NCI-H460 (cell line): ENCODE data around the gene H6PD. TPM values are rescaled to one million over a fixed set of nuclear protein-coding genes. Genes with fewer than 3 reads are reported as not detected.

Source experiments
- DNase-seq: peaks from one replicate; pipeline ENCODE4 v3.0.0-alpha.2; 2016; ENCODE audit warnings: low read depth; ENCODE audit errors: extremely low read depth
- total RNA-seq: library from RNA; depleted of rRNA; stranded (reverse); fragments of >200 nt; shearing (Covaris generic); gene quantifications from 2 replicates; pipeline ENCODE4 v1.2.3, GENCODE V29; 2014

H6PD gene
- total RNA-seq, 1 experiment from 2014 or later: 14.0 TPM

GRCh38 chr1:9271861-9272595 is 37.5 kb downstream of the H6PD start:
- no peak for DNase-seq

GRCh38 chr1:9273177-9273576 is 38.6 kb downstream of the H6PD start:
- DNase-seq: no peak

GRCh38 chr1:9275161-9275560 is 40.6 kb downstream of the H6PD start:
- no peak for DNase-seq

- peak; percentile 43 for DNase-seq
Measured at GRCh38 chr1:9275567-9276034, 41.0 kb downstream of the H6PD start.

GRCh38 chr1:9278116-9278515 is 43.5 kb downstream of the H6PD start:
- no peak for DNase-seq

- no peak for DNase-seq
Measured at GRCh38 chr1:9278585-9279153, 44.1 kb downstream of the H6PD start.

GRCh38 chr1:9279172-9279840 is 44.7 kb downstream of the H6PD start:
- DNase-seq: no peak

GRCh38 chr1:9280015-9280860 is 45.7 kb downstream of the H6PD start:
- DNase-seq: peak; percentile 64

GRCh38 chr1:9281071-9281827 is 46.7 kb downstream of the H6PD start:
- no peak for DNase-seq

- DNase-seq: no peak
Measured at GRCh38 chr1:9281908-9282695, 47.5 kb downstream of the H6PD start.

GRCh38 chr1:9282696-9282955 is 48.1 kb downstream of the H6PD start:
- DNase-seq: no peak

- no peak for DNase-seq
Measured at GRCh38 chr1:9284061-9284460, 49.5 kb downstream of the H6PD start.

- DNase-seq: no peak
Measured at GRCh38 chr1:9286556-9286955, 52.0 kb downstream of the H6PD start.

- DNase-seq: peak; percentile 60
Measured at GRCh38 chr1:9289090-9289534, 54.5 kb downstream of the H6PD start.

GRCh38 chr1:9289711-9290485 is 55.3 kb downstream of the H6PD start:
- peak; percentile 61 for DNase-seq

GRCh38 chr1:9291914-9292360 is 57.4 kb downstream of the H6PD start:
- no peak for DNase-seq

- peak; percentile 42 for DNase-seq
Measured at GRCh38 chr1:9292361-9293240, 58.0 kb downstream of the H6PD start, which contains the start of gene SPSB1. Gene SPSB1, plus strand, starts transcription at chr1:9292894. Its CDS starts 62,998 bp downstream, at chr1:9355892.

- DNase-seq: no peak
Measured at GRCh38 chr1:9293241-9293532, 58.6 kb downstream of the H6PD start.
